HG02938 (cell line): ENCODE measurements around the gene LRP6.

Experiments used
- ATAC-seq: cut with Tn5 transposase; IDR thresholded peaks from one replicate; pipeline ENCODE4 v1.9.1; 2021; ENCODE audit warnings: mild to moderate bottlenecking, moderate library complexity; ENCODE audit not compliant: unreplicated experiment

The LRP6 gene

GRCh38 chr12:12216349-12217017 lies 50.4 kb downstream of the LRP6 start:
- no peak for ATAC-seq

- ATAC-seq = peak; percentile 44
These were observed 52.2 kb downstream of the LRP6 start for GRCh38 chr12:12214635-12215131.

GRCh38 chr12:12214201-12214600 lies 52.6 kb downstream of the LRP6 start:
- ATAC-seq = no peak

- ATAC-seq = no peak
These were observed 54.1 kb downstream of the LRP6 start for GRCh38 chr12:12212769-12213168.

- ATAC-seq = no peak
These were observed 55.9 kb downstream of the LRP6 start for GRCh38 chr12:12210983-12211382.

GRCh38 chr12:12210416-12210815 lies 56.4 kb downstream of the LRP6 start:
- no peak for ATAC-seq

GRCh38 chr12:12209675-12210074 lies 57.2 kb downstream of the LRP6 start:
- no peak for ATAC-seq

- ATAC-seq = no peak
These were observed 57.8 kb downstream of the LRP6 start for GRCh38 chr12:12209043-12209442.

GRCh38 chr12:12207746-12208145 lies 59.1 kb downstream of the LRP6 start:
- no peak for ATAC-seq

GRCh38 chr12:12206776-12207388 lies 60.0 kb downstream of the LRP6 start:
- no peak for ATAC-seq

GRCh38 chr12:12202747-12203146 lies 64.1 kb downstream of the LRP6 start:
- no peak for ATAC-seq

GRCh38 chr12:12202105-12202504 lies 64.7 kb downstream of the LRP6 start:
- no peak for ATAC-seq

- ATAC-seq = no peak
These were observed 65.5 kb downstream of the LRP6 start for GRCh38 chr12:12201274-12201758.

- ATAC-seq = no peak
These were observed 66.5 kb downstream of the LRP6 start for GRCh38 chr12:12200363-12200762.

- no peak for ATAC-seq
These were observed 68.7 kb downstream of the LRP6 start for GRCh38 chr12:12198124-12198523.

GRCh38 chr12:12197128-12197527 lies 69.7 kb downstream of the LRP6 start:
- no peak for ATAC-seq

GRCh38 chr12:12195516-12195915 lies 71.3 kb downstream of the LRP6 start:
- no peak for ATAC-seq

GRCh38 chr12:12195081-12195480 lies 71.8 kb downstream of the LRP6 start:
- no peak for ATAC-seq

GRCh38 chr12:12194206-12194605 lies 72.6 kb downstream of the LRP6 start:
- no peak for ATAC-seq

- no peak for ATAC-seq
These were observed 75.8 kb downstream of the LRP6 start for GRCh38 chr12:12191008-12191407.

GRCh38 chr12:12190087-12190809 lies 76.6 kb downstream of the LRP6 start:
- no peak for ATAC-seq

GRCh38 chr12:12185414-12185813 lies 81.4 kb downstream of the LRP6 start:
- no peak for ATAC-seq
